Measurements from ENCODE around the gene CDON. TPM values are rescaled to one million over a fixed set of nuclear protein-coding genes. Genes with fewer than 3 reads are reported as not detected.

The CDON gene
- total RNA-seq, 2 experiments from 2014 or later, result 3.2 to 4.0 TPM

GRCh38 chr11:125955856-125956255, 106.8 kb downstream of the CDON start:
- intact Hi-C loops (cut with micrococcal nuclease), result no loop called here
- TF ChIP-seq CTCF (IDR thresholded peaks at IDR 0.05), result no peak
- CTCF ChIA-PET, result no interaction called here
- no peak overlapping the region for H3K4me3 Mint-ChIP-seq
- POLR2A ChIA-PET, result no interaction called here
- no peaks in the 10 kb centered on the region for H3K4me1 Mint-ChIP-seq (ENCODE audit: low read depth)
- H3K27me3 Mint-ChIP-seq, result peaks cover 1% of the 10 kb centered on the region
- H3K36me3 Mint-ChIP-seq (ENCODE audit: low read depth), result no peaks in the 10 kb centered on the region
- ATAC-seq (no peak), DNase-seq (no peak)
- no peak overlapping the region for H3K27ac Mint-ChIP-seq
- H3K9me3 Mint-ChIP-seq, result no peaks in the 10 kb centered on the region

- no peaks in the 10 kb centered on the region for H3K4me1 Mint-ChIP-seq (ENCODE audit: low read depth)
- intact Hi-C loops (cut with micrococcal nuclease), result no loop called here
- ChIA-PET POLR2A (no interaction called here), CTCF (no interaction called here)
- no peak overlapping the region for H3K27ac Mint-ChIP-seq
- H3K36me3 Mint-ChIP-seq (ENCODE audit: low read depth), result no peaks in the 10 kb centered on the region
- H3K4me3 Mint-ChIP-seq, result no peak overlapping the region
- H3K27me3 Mint-ChIP-seq, result peaks cover 1% of the 10 kb centered on the region
- DNase-seq, result no peak
- no peak for ATAC-seq
- no peaks in the 10 kb centered on the region for H3K9me3 Mint-ChIP-seq
- TF ChIP-seq CTCF (IDR thresholded peaks at IDR 0.05), result no peak
Measured at GRCh38 chr11:125954945-125955640, 107.6 kb downstream of the CDON start.

- Mint-ChIP-seq H3K27ac (no peak overlapping the region), H3K36me3 (ENCODE audit: low read depth) (no peaks in the 10 kb centered on the region), H3K4me3 (no peak overlapping the region), H3K9me3 (no peaks in the 10 kb centered on the region), H3K27me3 (peaks cover 1% of the 10 kb centered on the region), H3K4me1 (ENCODE audit: low read depth) (no peaks in the 10 kb centered on the region)
- TF ChIP-seq CTCF (IDR thresholded peaks at IDR 0.05), result no peak
- ChIA-PET POLR2A (no interaction called here), CTCF (no interaction called here)
- DNase-seq (no peak), ATAC-seq (no peak)
- intact Hi-C loops (cut with micrococcal nuclease), result no loop called here
Measured at GRCh38 chr11:125954123-125954944, 108.3 kb downstream of the CDON start.

- intact Hi-C loops (cut with micrococcal nuclease), result no loop called here
- TF ChIP-seq CTCF (IDR thresholded peaks at IDR 0.05), result no peak
- DNase-seq (no peak), ATAC-seq (no peak)
- H3K27me3 Mint-ChIP-seq, result peaks cover 1% of the 10 kb centered on the region
- no peaks in the 10 kb centered on the region for H3K36me3 Mint-ChIP-seq (ENCODE audit: low read depth)
- no peak overlapping the region for H3K4me3 Mint-ChIP-seq
- ChIA-PET POLR2A (no interaction called here), CTCF (no interaction called here)
- no peaks in the 10 kb centered on the region for H3K4me1 Mint-ChIP-seq (ENCODE audit: low read depth)
- H3K27ac Mint-ChIP-seq, result no peak overlapping the region
- no peaks in the 10 kb centered on the region for H3K9me3 Mint-ChIP-seq
Measured at GRCh38 chr11:125953401-125953935, 109.2 kb downstream of the CDON start.

GRCh38 chr11:125952973-125953372, 109.7 kb downstream of the CDON start:
- intact Hi-C loops (cut with micrococcal nuclease), result no loop called here
- ATAC-seq, result no peak
- no peak for DNase-seq
- no peak overlapping the region for H3K27ac Mint-ChIP-seq
- no peaks in the 10 kb centered on the region for H3K4me1 Mint-ChIP-seq (ENCODE audit: low read depth)
- POLR2A ChIA-PET, result no interaction called here
- peaks cover 1% of the 10 kb centered on the region for H3K27me3 Mint-ChIP-seq
- CTCF ChIA-PET, result no interaction called here
- no peak overlapping the region for H3K4me3 Mint-ChIP-seq
- no peaks in the 10 kb centered on the region for H3K36me3 Mint-ChIP-seq (ENCODE audit: low read depth)
- TF ChIP-seq CTCF (IDR thresholded peaks at IDR 0.05), result no peak
- no peaks in the 10 kb centered on the region for H3K9me3 Mint-ChIP-seq
